ENCODE measurements around the gene NAPG. TPM values are rescaled to one million over a fixed set of nuclear protein-coding genes. Genes with fewer than 3 reads are reported as not detected.
"Not testable (repeated sequence)": the region's sequence is repeated elsewhere in the genome, so short reads cannot be mapped to it uniquely, and the experiment has no call there.

The NAPG gene
- total RNA-seq, 1 experiment from 2014 or later = 25.8 TPM

- TF ChIP-seq TEAD1 (CRISPR knock-in tag; IDR thresholded peaks at IDR 0.05) = no peak
- no peak for TF ChIP-seq AR (CRISPR knock-in tag; IDR thresholded peaks at IDR 0.05)
- TF ChIP-seq RELA (CRISPR knock-in tag; IDR thresholded peaks at IDR 0.05; ENCODE audit: borderline replicate concordance) = no peak
- TF ChIP-seq CBFB (CRISPR knock-in tag; IDR thresholded peaks at IDR 0.05; ENCODE audit: low read depth) = no peak
- TF ChIP-seq ZNF121 (CRISPR knock-in tag; IDR thresholded peaks at IDR 0.05) = no peak
- TF ChIP-seq RORB (CRISPR knock-in tag; IDR thresholded peaks at IDR 0.05) = no peak
- TF ChIP-seq ATF6 (CRISPR knock-in tag; IDR thresholded peaks at IDR 0.05) = no peak
Measured at GRCh38 chr18:10566390-10566789, 40.6 kb downstream of the NAPG start (continued).

GRCh38 chr18:10569941-10570340 lies 44.1 kb downstream of the NAPG start:
- H3K4me3 Mint-ChIP-seq; H3K27ac Mint-ChIP-seq; H3K36me3 Mint-ChIP-seq; POLR2A ChIA-PET; DNase-seq (ENCODE audit: low spot score); H3K27me3 Mint-ChIP-seq (ENCODE audit: low read depth); H3K9me3 Mint-ChIP-seq; H3K4me1 Mint-ChIP-seq; CTCF ChIA-PET; ATAC-seq: not testable (repeated sequence)

- TF ChIP-seq USF1 (CRISPR knock-in tag; IDR thresholded peaks at IDR 0.05) = no peak
- ChIA-PET CTCF (no interaction called here), POLR2A (no interaction called here)
- DNase-seq (ENCODE audit: low spot score) (no peak), ATAC-seq (no peak)
- no peak overlapping the region for H3K27ac Mint-ChIP-seq
- peaks cover 3% of the 10 kb centered on the region; the same call in 1 of the 2 replicates for H3K36me3 Mint-ChIP-seq
- H3K27me3 Mint-ChIP-seq (ENCODE audit: low read depth) = no peaks in the 10 kb centered on the region; the same call in 1 of the 2 replicates
- peaks cover 9% of the 10 kb centered on the region for H3K9me3 Mint-ChIP-seq
- H3K4me3 Mint-ChIP-seq = no peak overlapping the region
- H3K4me1 Mint-ChIP-seq = no peaks in the 10 kb centered on the region
Measured at GRCh38 chr18:10570622-10571021, 44.8 kb downstream of the NAPG start.

- Mint-ChIP-seq H3K27ac (no peak overlapping the region), H3K4me3 (no peak overlapping the region), H3K4me1 (no peaks in the 10 kb centered on the region), H3K27me3 (ENCODE audit: low read depth) (no peaks in the 10 kb centered on the region; the same call in 1 of the 2 replicates), H3K9me3 (peaks cover 9% of the 10 kb centered on the region), H3K36me3 (peaks cover 3% of the 10 kb centered on the region; the same call in 1 of the 2 replicates)
- POLR2A ChIA-PET = no interaction called here
- CTCF ChIA-PET = interaction anchor here (1.0 to 1.3 kb wide), 2 partner anchors 11 to 15 kb away, joined by 4 to 8 read pairs; no protein-coding TSS in a partner anchor
- ATAC-seq (no peak), DNase-seq (ENCODE audit: low spot score) (no peak)
- TF ChIP-seq SMAD4 (CRISPR knock-in tag; IDR thresholded peaks at IDR 0.05) (no peak), SP1 (CRISPR knock-in tag; conservative IDR thresholded peaks at IDR 0.05) (no peak), NR3C1 (CRISPR knock-in tag; conservative IDR thresholded peaks at IDR 0.05; ENCODE audit: low read depth) (no peak), PREB (CRISPR knock-in tag; IDR thresholded peaks at IDR 0.05; ENCODE audit: borderline replicate concordance) (no peak), GTF2I (CRISPR knock-in tag; conservative IDR thresholded peaks at IDR 0.05) (no peak), AR (CRISPR knock-in tag; IDR thresholded peaks at IDR 0.05) (no peak), JAZF1 (CRISPR knock-in tag; IDR thresholded peaks at IDR 0.05) (no peak), ZNF423 (CRISPR knock-in tag; IDR thresholded peaks at IDR 0.05) (no peak), ZSCAN18 (CRISPR knock-in tag; IDR thresholded peaks at IDR 0.05) (no peak), ZMAT4 (CRISPR knock-in tag; IDR thresholded peaks at IDR 0.05) (no peak), CREM (CRISPR knock-in tag; IDR thresholded peaks at IDR 0.05) (no peak), CDX4 (CRISPR knock-in tag; IDR thresholded peaks at IDR 0.05; ENCODE audit: borderline replicate concordance) (no peak)
Measured at GRCh38 chr18:10571537-10571936, 45.7 kb downstream of the NAPG start.
